HepG2 (cell line): Measurements from ENCODE around the gene RNF126.
A peak's percentile ranks its signal among the peaks of the same experiment; 100 is the strongest.

ENCODE experiments used
- CTCF ChIP-seq: sonication (generic); formaldehyde crosslinking; IDR thresholded peaks from 2 replicates; pipeline ENCODE4 v1.5.0; 2020; ENCODE audit warnings: mild to moderate bottlenecking, missing genetic modification reagents, moderate library complexity
- KDM3A ChIP-seq: IDR thresholded peaks from 2 replicates; pipeline ENCODE4 v1.6.1; 2018; ENCODE audit warnings: low read depth, missing compliant biosample characterization
- MXD1 ChIP-seq: sonication (generic); formaldehyde crosslinking; IDR thresholded peaks from 2 replicates; pipeline ENCODE4 v1.4.0; 2020; ENCODE audit warnings: mild to moderate bottlenecking, missing genetic modification reagents
- SP5 ChIP-seq: IDR thresholded peaks from 2 replicates; pipeline ENCODE4 v1.6.1; 2016; ENCODE audit warnings: low read depth, borderline replicate concordance

- TF ChIP-seq CTCF (CRISPR knock-in tag) (no peak), KDM3A (no peak), SP5 (CRISPR knock-in tag) (no peak), MXD1 (CRISPR knock-in tag) (peak; percentile 55)
Observed at GRCh38 chr19:661427-662196, 1.4 kb downstream of the RNF126 start.
